SJSA1 (cell line): ENCODE measurements around the gene SURF4. TPM values are rescaled to one million over a fixed set of nuclear protein-coding genes. Genes with fewer than 3 reads are reported as not detected.
A peak's percentile ranks its signal among the peaks of the same experiment; 100 is the strongest.
"Not testable (repeated sequence)": the region's sequence is repeated elsewhere in the genome, so short reads cannot be mapped to it uniquely, and the experiment has no call there.

Experiments
- DNase-seq, 2 experiments: peaks; one replicate each; pipeline ENCODE4 v3.0.0-alpha.2; 2015 to 2020; ENCODE audit warnings: low spot score in 2 of 2, low read depth in 1 of 2
- H3K27ac ChIP-seq: fragments of 250-450 bp; sonication (Bioruptor Pico); 2 replicates; pipeline ENCODE4 v1.5.1; 2020; ENCODE audit warnings: mild to moderate bottlenecking, moderate library complexity
- H3K27me3 ChIP-seq: fragments of 250-450 bp; sonication (Bioruptor Pico); replicated peaks from 2 replicates; pipeline ENCODE4 v1.5.1; 2020; ENCODE audit warnings: mild to moderate bottlenecking, moderate library complexity
- H3K36me3 ChIP-seq: fragments of 250-450 bp; sonication (Bioruptor Pico); 2 replicates; pipeline ENCODE4 v1.5.1; 2020; ENCODE audit warnings: mild to moderate bottlenecking
- H3K4me1 ChIP-seq: fragments of 250-450 bp; sonication (Bioruptor Pico); replicated peaks from 2 replicates; pipeline ENCODE4 v1.6.1; 2021; ENCODE audit warnings: mild to moderate bottlenecking
- H3K4me3 ChIP-seq: fragments of 250-450 bp; sonication (Bioruptor Pico); 2 replicates; pipeline ENCODE4 v1.5.1; 2020; ENCODE audit warnings: mild to moderate bottlenecking
- H3K9me3 ChIP-seq: fragments of 250-450 bp; sonication (Bioruptor Pico); replicated peaks from 2 replicates; pipeline ENCODE4 v1.5.1; 2020; ENCODE audit warnings: mild to moderate bottlenecking
- total RNA-seq: library from RNA; depleted of rRNA; stranded (reverse); fragments of >200 nt; shearing (Covaris generic); gene quantifications from 2 replicates; pipeline ENCODE4 v1.2.3, GENCODE V29; 2014

SURF4 gene
- total RNA-seq, 1 experiment from 2014 or later: 393 TPM

GRCh38 chr9:133335924-133336811 is 39.7 kb downstream of the SURF4 start, which contains the start of gene SURF6:
TSS of gene SURF6 (minus strand) at chr9:133336188. CDS start at chr9:133336132, 56 bp downstream.
- Histone ChIP-seq H3K36me3 (peaks cover 63% of the 10 kb centered on the region), H3K27me3 (no peaks in the 10 kb centered on the region), H3K4me1 (peaks cover 15% of the 10 kb centered on the region), H3K9me3 (no peaks in the 10 kb centered on the region), H3K4me3 (peak within 1 kb of the TSS; percentile 74), H3K27ac (peak within 1 kb of the TSS; percentile 15)
- peak; percentile 70 to 79 for DNase-seq

GRCh38 chr9:133334888-133335287 is 41.0 kb downstream of the SURF4 start:
- peaks cover 59% of the 10 kb centered on the region for H3K36me3 ChIP-seq
- H3K27ac ChIP-seq, H3K27me3 ChIP-seq, DNase-seq, H3K9me3 ChIP-seq: not testable (repeated sequence)
- H3K4me1 ChIP-seq: peaks cover 15% of the 10 kb centered on the region
- H3K4me3 ChIP-seq: peak overlapping the region; percentile 74

GRCh38 chr9:133334161-133334560 is 41.7 kb downstream of the SURF4 start:
- Histone ChIP-seq H3K4me3 (no peak overlapping the region), H3K27me3 (no peaks in the 10 kb centered on the region), H3K27ac (no peak overlapping the region), H3K9me3 (no peaks in the 10 kb centered on the region), H3K36me3 (peaks cover 54% of the 10 kb centered on the region), H3K4me1 (peaks cover 15% of the 10 kb centered on the region)
- DNase-seq: no peak

- no peaks in the 10 kb centered on the region for H3K27me3 ChIP-seq
- H3K36me3 ChIP-seq: peaks cover 50% of the 10 kb centered on the region
Observed at GRCh38 chr9:133333566-133333965, 42.3 kb downstream of the SURF4 start.

GRCh38 chr9:133333011-133333410 is 42.8 kb downstream of the SURF4 start:
- no peak for DNase-seq
- H3K4me3 ChIP-seq: no peak overlapping the region
- H3K27ac ChIP-seq: no peak overlapping the region
- no peaks in the 10 kb centered on the region for H3K9me3 ChIP-seq
- peaks cover 50% of the 10 kb centered on the region for H3K36me3 ChIP-seq
- no peaks in the 10 kb centered on the region for H3K27me3 ChIP-seq
- H3K4me1 ChIP-seq: peaks cover 15% of the 10 kb centered on the region

More at GRCh38 chr9:133333566-133333965, 42.3 kb downstream of the SURF4 start:
- Histone ChIP-seq H3K4me1 (peaks cover 15% of the 10 kb centered on the region), H3K9me3 (no peaks in the 10 kb centered on the region), H3K4me3 (no peak overlapping the region), H3K27ac (no peak overlapping the region)
- DNase-seq: no peak

GRCh38 chr9:133332381-133332730 is 43.5 kb downstream of the SURF4 start:
- peaks cover 50% of the 10 kb centered on the region for H3K36me3 ChIP-seq
- no peak overlapping the region for H3K4me3 ChIP-seq
- no peak overlapping the region for H3K27ac ChIP-seq
- peaks cover 15% of the 10 kb centered on the region for H3K4me1 ChIP-seq
- no peak for DNase-seq
- H3K9me3 ChIP-seq: no peaks in the 10 kb centered on the region
- H3K27me3 ChIP-seq: no peaks in the 10 kb centered on the region

- no peak overlapping the region for H3K4me3 ChIP-seq
- peaks cover 50% of the 10 kb centered on the region for H3K36me3 ChIP-seq
- no peaks in the 10 kb centered on the region for H3K27me3 ChIP-seq
- DNase-seq: no peak
- H3K27ac ChIP-seq: no peak overlapping the region
- no peaks in the 10 kb centered on the region for H3K9me3 ChIP-seq
- H3K4me1 ChIP-seq: peaks cover 15% of the 10 kb centered on the region
Observed at GRCh38 chr9:133331641-133332380, 44.0 kb downstream of the SURF4 start.

- Histone ChIP-seq H3K4me3 (no peak overlapping the region), H3K4me1 (peaks cover 10% of the 10 kb centered on the region), H3K36me3 (peaks cover 46% of the 10 kb centered on the region), H3K27me3 (no peaks in the 10 kb centered on the region), H3K9me3 (no peaks in the 10 kb centered on the region), H3K27ac (no peak overlapping the region)
- no peak for DNase-seq
Observed at GRCh38 chr9:133331221-133331620, 44.6 kb downstream of the SURF4 start.

GRCh38 chr9:133329306-133330156 is 46.3 kb downstream of the SURF4 start:
- H3K4me3 ChIP-seq, H3K27me3 ChIP-seq, H3K9me3 ChIP-seq, H3K27ac ChIP-seq, H3K4me1 ChIP-seq: not testable (repeated sequence)
- peaks cover 40% of the 10 kb centered on the region for H3K36me3 ChIP-seq
- DNase-seq: peak in 1 of 2 experiments; percentile 9

GRCh38 chr9:133327834-133328484 is 47.9 kb downstream of the SURF4 start:
- DNase-seq: no peak
- Histone ChIP-seq H3K27me3 (peaks cover 4% of the 10 kb centered on the region; the same call in 1 of the 2 replicates), H3K27ac (no peak overlapping the region), H3K4me3 (no peak overlapping the region), H3K9me3 (no peaks in the 10 kb centered on the region), H3K36me3 (peaks cover 25% of the 10 kb centered on the region), H3K4me1 (no peaks in the 10 kb centered on the region)

- H3K36me3 ChIP-seq: peaks cover 15% of the 10 kb centered on the region
- not testable (repeated sequence) for DNase-seq, H3K9me3 ChIP-seq, H3K4me1 ChIP-seq, H3K4me3 ChIP-seq, H3K27ac ChIP-seq, H3K27me3 ChIP-seq
Observed at GRCh38 chr9:133327021-133327420, 48.8 kb downstream of the SURF4 start.

- H3K27ac ChIP-seq: no peak overlapping the region
- H3K4me1 ChIP-seq: no peaks in the 10 kb centered on the region
- no peaks in the 10 kb centered on the region for H3K36me3 ChIP-seq
- no peak for DNase-seq
- H3K27me3 ChIP-seq: peaks cover 7% of the 10 kb centered on the region
- H3K4me3 ChIP-seq: no peak overlapping the region
- no peaks in the 10 kb centered on the region for H3K9me3 ChIP-seq
Observed at GRCh38 chr9:133323991-133324703, 51.7 kb downstream of the SURF4 start.
